Endodermal cell (in vitro differentiated cells): ENCODE data around the gene MORF4L2. TPM values are rescaled to one million over a fixed set of nuclear protein-coding genes. Genes with fewer than 3 reads are reported as not detected.

Experiments
- DNase-seq: peaks from one replicate; pipeline ENCODE4 v3.0.0-alpha.2; 2017
- H3K27ac ChIP-seq: 2 replicates; pipeline ENCODE4 v1.5.1; 2013; ENCODE audit warnings: mild to moderate bottlenecking, low read depth, low read length, moderate library complexity
- H3K27me3 ChIP-seq: 2 replicates; pipeline ENCODE4 v1.6.1; 2013; ENCODE audit warnings: mild to moderate bottlenecking, low read length, moderate library complexity; ENCODE audit not compliant: insufficient read depth, control insufficient read depth, poor library complexity, severe bottlenecking
- H3K36me3 ChIP-seq: 2 replicates; pipeline ENCODE4 v1.7.0; 2013; ENCODE audit warnings: mild to moderate bottlenecking, low read length, moderate library complexity; ENCODE audit not compliant: control insufficient read depth, insufficient read depth
- H3K4me1 ChIP-seq: one replicate; pipeline ENCODE4 v1.7.0; 2013; ENCODE audit warnings: low read length; ENCODE audit not compliant: control insufficient read depth, insufficient read depth
- H3K4me3 ChIP-seq: 2 replicates; pipeline ENCODE4 v1.5.1; 2013; ENCODE audit warnings: mild to moderate bottlenecking, low read length, moderate library complexity
- H3K9ac ChIP-seq: 2 replicates; pipeline ENCODE4 v1.6.1; 2013; ENCODE audit warnings: mild to moderate bottlenecking, low read length, moderate library complexity; ENCODE audit not compliant: poor library complexity, severe bottlenecking; ENCODE audit errors: extremely low read depth
- H3K9me3 ChIP-seq: 2 replicates; pipeline ENCODE4 v1.6.1; 2013; ENCODE audit warnings: mild to moderate bottlenecking, low read length, moderate library complexity; ENCODE audit not compliant: control insufficient read depth
- H3K27ac Mint-ChIP-seq: 2 replicates; pipeline ENCODE4 v1.8.0; 2020; ENCODE audit warnings: mixed read lengths
- H3K27me3 Mint-ChIP-seq: 2 replicates; pipeline ENCODE4 v1.8.0; 2021; ENCODE audit warnings: mild to moderate bottlenecking, mixed read lengths; ENCODE audit not compliant: insufficient read depth
- H3K36me3 Mint-ChIP-seq: 2 replicates; pipeline ENCODE4 v1.8.0; 2020; ENCODE audit warnings: low read depth, mixed read lengths
- H3K4me1 Mint-ChIP-seq: 2 replicates; pipeline ENCODE4 v1.8.0; 2020; ENCODE audit warnings: mixed read lengths
- H3K4me3 Mint-ChIP-seq: 2 replicates; pipeline ENCODE4 v1.8.0; 2020; ENCODE audit warnings: mild to moderate bottlenecking, moderate library complexity, mixed read lengths
- H3K9me3 Mint-ChIP-seq: 2 replicates; pipeline ENCODE4 v1.8.0; 2020; ENCODE audit warnings: mild to moderate bottlenecking, mixed read lengths
- WGBS, 2 experiments: methylation state at CpG; one replicate each; pipeline versions ENCODE4 v1.1.5 to v1.1.7; 2013; ENCODE audit warnings: missing lambda C conversion rate in 2 of 2, mixed read lengths in 1 of 2; ENCODE audit not compliant: insufficient coverage in 1 of 2, insufficient read length in 1 of 2; 5-methylcytosine and 5-hydroxymethylcytosine counted together
- total RNA-seq, 2 donors: library from RNA; stranded (reverse); fragmentation: NEBNext Ultra II Directional in 1 of 2; extraction: Animal tissue kit (Norgen Biotek cat#: 25700) in 1 of 2; gene quantifications; 2 replicates in 1 of 2; 3 replicates in 1 of 2; pipeline ENCODE4 v1.2.1, GENCODE V29; 2021
- TF ChIP-seq, protein P1 (sequence below): fragments of 200-600 bp; sonication (generic); conservative IDR thresholded peaks from 2 replicates; pipeline ENCODE4 v1.5.0; 2021; ENCODE audit warnings: antibody characterized with exemption, mild to moderate bottlenecking

The MORF4L2 gene
- total RNA-seq, 2 donors from 2014 or later = 400 to 509 TPM

DNA sequence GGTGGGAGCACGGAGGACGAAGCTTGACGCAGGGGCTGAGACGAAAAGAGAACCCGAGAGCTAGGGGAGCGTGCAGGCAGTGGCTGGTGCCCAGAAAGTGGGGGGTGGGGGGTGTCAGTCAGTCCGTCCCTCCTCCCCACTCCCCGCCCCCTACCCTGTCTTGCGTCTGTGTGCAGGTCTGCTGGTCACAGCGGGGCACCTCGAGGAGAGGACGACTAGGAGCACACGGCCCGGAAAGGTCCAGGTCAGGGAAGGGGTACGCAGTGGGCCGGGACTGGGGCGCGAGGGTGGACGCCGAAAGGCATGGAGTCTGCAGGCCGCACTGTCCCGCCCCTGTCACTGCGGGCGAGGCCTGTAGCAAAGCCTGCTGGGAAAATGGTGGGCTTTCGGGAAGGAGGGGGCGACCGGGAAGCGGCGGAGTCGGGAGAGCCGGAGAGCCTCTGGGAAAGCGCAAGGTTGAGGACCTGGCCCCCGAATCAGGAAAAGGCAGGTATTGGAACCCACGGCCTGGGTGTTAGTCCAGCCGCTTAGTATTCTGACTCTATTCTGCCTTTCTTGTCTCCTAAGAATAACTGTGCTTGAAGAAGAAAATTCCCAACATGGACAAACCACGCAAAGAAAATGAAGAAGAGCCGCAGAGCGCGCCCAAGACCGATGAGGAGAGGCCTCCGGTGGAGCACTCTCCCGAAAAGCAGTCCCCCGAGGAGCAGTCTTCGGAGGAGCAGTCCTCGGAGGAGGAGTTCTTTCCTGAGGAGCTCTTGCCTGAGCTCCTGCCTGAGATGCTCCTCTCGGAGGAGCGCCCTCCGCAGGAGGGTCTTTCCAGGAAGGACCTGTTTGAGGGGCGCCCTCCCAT lies 57.0 kb downstream of the MORF4L2 start:
- WGBS, 2 experiments = 0% methylated on average over 47 of the region's 49 CpGs; no CpG with 5 or more reads in 1 of the 2 experiments
- Mint-ChIP-seq H3K27me3 (peaks cover 2% of the 10 kb centered on the region), H3K4me1 (peaks cover 14% of the 10 kb centered on the region), H3K9me3 (no peaks in the 10 kb centered on the region), H3K4me3 (peak overlapping the region; percentile 84), H3K27ac (peak overlapping the region; percentile 89), H3K36me3 (no peaks in the 10 kb centered on the region)
- H3K27ac ChIP-seq = peak overlapping the region; percentile 53
- no peaks in the 10 kb centered on the region for H3K4me1 ChIP-seq
- TF ChIP-seq, protein P1, sequence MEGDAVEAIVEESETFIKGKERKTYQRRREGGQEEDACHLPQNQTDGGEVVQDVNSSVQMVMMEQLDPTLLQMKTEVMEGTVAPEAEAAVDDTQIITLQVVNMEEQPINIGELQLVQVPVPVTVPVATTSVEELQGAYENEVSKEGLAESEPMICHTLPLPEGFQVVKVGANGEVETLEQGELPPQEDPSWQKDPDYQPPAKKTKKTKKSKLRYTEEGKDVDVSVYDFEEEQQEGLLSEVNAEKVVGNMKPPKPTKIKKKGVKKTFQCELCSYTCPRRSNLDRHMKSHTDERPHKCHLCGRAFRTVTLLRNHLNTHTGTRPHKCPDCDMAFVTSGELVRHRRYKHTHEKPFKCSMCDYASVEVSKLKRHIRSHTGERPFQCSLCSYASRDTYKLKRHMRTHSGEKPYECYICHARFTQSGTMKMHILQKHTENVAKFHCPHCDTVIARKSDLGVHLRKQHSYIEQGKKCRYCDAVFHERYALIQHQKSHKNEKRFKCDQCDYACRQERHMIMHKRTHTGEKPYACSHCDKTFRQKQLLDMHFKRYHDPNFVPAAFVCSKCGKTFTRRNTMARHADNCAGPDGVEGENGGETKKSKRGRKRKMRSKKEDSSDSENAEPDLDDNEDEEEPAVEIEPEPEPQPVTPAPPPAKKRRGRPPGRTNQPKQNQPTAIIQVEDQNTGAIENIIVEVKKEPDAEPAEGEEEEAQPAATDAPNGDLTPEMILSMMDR = peak; percentile 79
- peak overlapping the region; percentile 87 for H3K4me3 ChIP-seq
- H3K9ac ChIP-seq = peak overlapping the region; percentile 38
- DNase-seq = peak; percentile 95
- H3K9me3 ChIP-seq = no peaks in the 10 kb centered on the region
- no peaks in the 10 kb centered on the region for H3K27me3 ChIP-seq
- H3K36me3 ChIP-seq = no peaks in the 10 kb centered on the region

DNA sequence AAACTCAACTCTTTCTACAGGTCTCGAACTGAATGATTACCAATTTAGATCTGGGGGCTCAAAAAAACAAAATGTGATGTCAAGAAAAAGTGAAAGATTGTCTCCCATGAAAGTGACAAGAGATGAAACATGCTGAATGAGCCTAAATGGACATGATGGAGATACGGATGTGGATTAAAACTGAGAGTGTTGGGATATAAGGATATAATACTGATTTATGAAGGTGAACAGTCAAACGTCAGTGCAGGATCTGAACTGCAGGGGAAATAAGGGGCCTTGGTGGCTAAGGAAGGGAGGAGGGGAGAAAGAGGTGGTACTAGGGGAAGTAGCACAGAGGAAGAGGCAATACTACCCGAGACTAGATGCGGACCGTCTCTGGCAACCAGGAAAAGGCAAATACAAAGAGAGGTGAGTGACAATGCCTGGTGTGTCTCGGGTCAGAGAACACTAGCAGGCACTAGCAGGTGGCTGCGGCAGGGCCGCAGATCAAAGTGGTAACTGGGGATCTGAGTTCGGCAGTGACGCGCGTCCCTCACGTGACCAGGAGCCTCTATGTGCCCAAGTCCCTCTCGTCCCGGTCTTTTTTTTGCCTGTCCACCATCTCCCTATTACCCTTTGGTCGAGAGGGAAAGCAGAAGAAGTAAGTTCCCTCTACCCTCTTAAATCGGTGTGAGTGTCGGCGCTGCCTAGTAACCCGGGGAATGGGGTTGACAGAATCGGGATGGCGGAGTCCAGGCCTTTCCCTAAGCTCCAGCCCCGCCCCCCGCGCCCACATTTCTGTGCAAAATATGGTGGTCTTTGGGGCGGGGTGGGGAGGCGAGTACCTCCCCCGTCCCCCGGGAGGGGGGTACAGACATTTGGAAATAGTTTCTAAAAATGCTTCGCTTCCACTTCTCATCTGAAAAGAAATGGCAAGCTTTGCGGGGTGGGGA lies 57.8 kb downstream of the MORF4L2 start, which contains the start of gene TCEAL1:
Gene TCEAL1 (plus strand): TSS at position 590 of the 932 bp plus-strand sequence. CDS start 942 bp downstream, outside the sequence.
- Mint-ChIP-seq H3K27me3 (peaks cover 1% of the 10 kb centered on the region), H3K27ac (peak within 1 kb of the TSS; percentile 89), H3K36me3 (no peaks in the 10 kb centered on the region), H3K9me3 (no peaks in the 10 kb centered on the region), H3K4me3 (peak within 1 kb of the TSS; percentile 84), H3K4me1 (peaks cover 14% of the 10 kb centered on the region)
- H3K4me1 ChIP-seq = no peaks in the 10 kb centered on the region
- peak; percentile 89 for DNase-seq
- H3K9ac ChIP-seq = peak within 1 kb of the TSS; percentile 38
- TF ChIP-seq, protein P1 = peak; percentile 27
- H3K27ac ChIP-seq = peak within 1 kb of the TSS; percentile 53
- H3K9me3 ChIP-seq = no peaks in the 10 kb centered on the region
- H3K27me3 ChIP-seq = no peaks in the 10 kb centered on the region
- peak within 1 kb of the TSS; percentile 87 for H3K4me3 ChIP-seq
- no peaks in the 10 kb centered on the region for H3K36me3 ChIP-seq
- WGBS, 2 experiments = 5% methylated on average over 31 of the region's 32 CpGs; no CpG with 5 or more reads in 1 of the 2 experiments

DNA sequence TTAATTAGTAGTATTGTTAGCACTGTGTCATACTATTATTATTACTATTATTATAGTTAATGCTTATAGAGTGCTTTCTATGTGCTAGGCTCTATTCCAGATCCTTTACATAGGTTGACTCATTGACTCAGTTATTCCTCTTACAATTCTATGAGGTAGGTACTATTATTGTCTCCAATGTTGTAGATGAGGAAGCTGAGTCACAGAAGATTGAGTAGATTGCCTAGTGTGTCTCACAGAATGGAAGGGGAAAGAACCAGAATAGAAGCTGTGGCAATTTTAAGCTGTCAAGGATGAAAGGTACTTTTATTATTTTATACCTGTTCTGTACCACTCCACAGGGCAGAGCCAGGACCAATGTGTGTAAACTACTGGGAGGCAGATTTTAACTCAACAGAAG lies 59.6 kb downstream of the MORF4L2 start:
- Mint-ChIP-seq H3K27ac (no peak overlapping the region), H3K4me1 (peaks cover 14% of the 10 kb centered on the region), H3K4me3 (no peak overlapping the region), H3K9me3 (no peaks in the 10 kb centered on the region), H3K27me3 (no peaks in the 10 kb centered on the region), H3K36me3 (peaks cover 2% of the 10 kb centered on the region)
- no peaks in the 10 kb centered on the region for H3K4me1 ChIP-seq
- no peaks in the 10 kb centered on the region for H3K36me3 ChIP-seq
- no peak overlapping the region for H3K4me3 ChIP-seq
- H3K27ac ChIP-seq = no peak overlapping the region
- H3K9me3 ChIP-seq = no peaks in the 10 kb centered on the region
- DNase-seq = no peak
- TF ChIP-seq, protein P1 = no peak
- no peaks in the 10 kb centered on the region for H3K27me3 ChIP-seq
- no peak overlapping the region for H3K9ac ChIP-seq

Other genes starting within 250 kb of the MORF4L2 start
- under 1 TPM; 0.51 to 0.66 TPM for gene RAB40A, start 167.2 kb downstream of the MORF4L2 start, total RNA-seq
- gene TCEAL4, start 101.2 kb downstream of the MORF4L2 start, total RNA-seq = 10 to 100 TPM; 72.7 to 88.8 TPM
- 10 to 100 TPM in 1 of 2 donors, 1 to 10 TPM in 1; 9.2 to 11.0 TPM for gene TCEAL3, start 78.7 kb downstream of the MORF4L2 start, total RNA-seq
- gene TCEAL1, start 57.7 kb downstream of the MORF4L2 start, total RNA-seq = 1 to 10 TPM; 4.5 to 4.8 TPM
- under 1 TPM in 1 of 2 donors, not detected in 1; 1.00 TPM for gene TMEM31, start 24.2 kb upstream of the MORF4L2 start, total RNA-seq
- 10 to 100 TPM in 1 of 2 donors, 1 to 10 TPM in 1; 5.1 to 16.0 TPM for gene PLP1, start 90.1 kb upstream of the MORF4L2 start, total RNA-seq
- gene RAB9B, start 145.6 kb upstream of the MORF4L2 start, total RNA-seq = under 1 TPM; 0.42 to 0.64 TPM